OCI-LY1 (cell line): ENCODE measurements around the gene DHRS3.

Experiments used
- H2AFZ ChIP-seq: fragments of 200-600 bp; sonication (generic), shearing (Covaris generic); 2 replicates; pipeline ENCODE4 v1.6.0; 2014; ENCODE audit warnings: antibody characterized with exemption, mild to moderate bottlenecking, low read length
- H3F3A ChIP-seq: fragments of 200-600 bp; sonication (generic), shearing (Covaris generic); 2 replicates; pipeline ENCODE4 v1.6.0; 2014; ENCODE audit warnings: mild to moderate bottlenecking, antibody characterized with exemption, low read length, moderate library complexity; ENCODE audit not compliant: insufficient read depth
- H3K27ac ChIP-seq: fragments of 200-600 bp; sonication (generic); 2 replicates; pipeline ENCODE4 v1.5.1; 2014; ENCODE audit warnings: low read length, mixed run types, mild to moderate bottlenecking, low read depth; ENCODE audit not compliant: poor library complexity, severe bottlenecking
- H3K27me3 ChIP-seq: fragments of 200-600 bp; sonication (generic); 2 replicates; pipeline ENCODE4 v1.6.0; 2014; ENCODE audit warnings: antibody characterized with exemption, mild to moderate bottlenecking, low read length, moderate library complexity; ENCODE audit not compliant: insufficient read depth
- H3K36me3 ChIP-seq: fragments of 200-600 bp; sonication (generic); 2 replicates; pipeline ENCODE4 v1.6.1; 2014; ENCODE audit warnings: mild to moderate bottlenecking, antibody characterized with exemption, low read length, moderate library complexity, mixed read lengths; ENCODE audit not compliant: insufficient read depth
- H3K4me1 ChIP-seq: fragments of 200-600 bp; sonication (generic); 2 replicates; pipeline ENCODE4 v1.5.1; 2014; ENCODE audit warnings: mild to moderate bottlenecking, low read length, moderate library complexity; ENCODE audit not compliant: insufficient read depth, severe bottlenecking
- H3K4me2 ChIP-seq: fragments of 200-600 bp; sonication (generic), shearing (Covaris generic); 2 replicates; pipeline ENCODE4 v1.6.1; 2014; ENCODE audit warnings: low read length
- H3K4me3 ChIP-seq: fragments of 200-600 bp; sonication (generic); 2 replicates; pipeline ENCODE4 v1.5.1; 2014; ENCODE audit warnings: low read length, low read depth, mild to moderate bottlenecking, mixed read lengths; ENCODE audit not compliant: poor library complexity, severe bottlenecking
- H3K79me2 ChIP-seq: fragments of 200-600 bp; shearing (Covaris generic); 2 replicates; pipeline ENCODE4 v1.6.1; 2016; ENCODE audit warnings: mixed run types, low read length, mixed read lengths; ENCODE audit not compliant: insufficient read depth
- H3K9ac ChIP-seq: fragments of 200-600 bp; sonication (generic), shearing (Covaris generic); 2 replicates; pipeline ENCODE4 v1.6.1; 2014; ENCODE audit warnings: mild to moderate bottlenecking, low read length, mixed read lengths
- H3K9me2 ChIP-seq: fragments of 200-600 bp; sonication (generic), shearing (Covaris generic); 2 replicates; pipeline ENCODE4 v1.6.1; 2014; ENCODE audit warnings: low read depth, mild to moderate bottlenecking, low read length, mixed read lengths
- H3K9me3 ChIP-seq: fragments of 200-600 bp; shearing (Covaris generic); 2 replicates; pipeline ENCODE4 v1.6.1; 2014; ENCODE audit warnings: low read length, mixed read lengths
- H4K20me1 ChIP-seq: fragments of 200-600 bp; sonication (generic), shearing (Covaris generic); 2 replicates; pipeline ENCODE4 v1.6.0; 2016; ENCODE audit warnings: mild to moderate bottlenecking, low read length; ENCODE audit not compliant: insufficient read depth
- CTCF ChIP-seq: fragments of 200-600 bp; sonication (generic), shearing (Covaris generic); IDR thresholded peaks from 2 replicates; pipeline ENCODE4 v1.5.1; 2017; ENCODE audit warnings: mild to moderate bottlenecking, antibody characterized with exemption, low read length, moderate library complexity, mixed read lengths
- EZH2 ChIP-seq: fragments of 200-600 bp; sonication (generic), shearing (Covaris generic); IDR thresholded peaks from 2 replicates; pipeline ENCODE4 v1.8.0; 2017; ENCODE audit warnings: borderline replicate concordance, mixed run types, mild to moderate bottlenecking, antibody characterized with exemption, low read length, moderate library complexity, mixed read lengths

The DHRS3 gene

GRCh38 chr1:12610941-12611340 is 7.1 kb downstream of the DHRS3 start:
- Histone ChIP-seq H3K9ac (no peak overlapping the region), H3K79me2 (no peaks in the 10 kb centered on the region), H3K27ac (no peak overlapping the region), H4K20me1 (no peaks in the 10 kb centered on the region), H3K9me3 (no peaks in the 10 kb centered on the region), H2AFZ (no peak overlapping the region), H3K4me2 (no peak overlapping the region), H3K4me3 (no peak overlapping the region), H3K36me3 (no peaks in the 10 kb centered on the region), H3F3A (no peaks in the 10 kb centered on the region), H3K4me1 (no peaks in the 10 kb centered on the region), H3K9me2 (no peaks in the 10 kb centered on the region), H3K27me3 (no peaks in the 10 kb centered on the region)
- TF ChIP-seq CTCF: no peak
- no peak for TF ChIP-seq EZH2

- Histone ChIP-seq H3K4me1 (no peaks in the 10 kb centered on the region), H3K4me3 (no peak overlapping the region), H3K9me3 (no peaks in the 10 kb centered on the region), H3K27me3 (no peaks in the 10 kb centered on the region), H3K4me2 (no peak overlapping the region), H3K79me2 (no peaks in the 10 kb centered on the region), H3K9me2 (no peaks in the 10 kb centered on the region), H3K27ac (no peak overlapping the region), H3K36me3 (no peaks in the 10 kb centered on the region), H3K9ac (no peak overlapping the region), H2AFZ (no peak overlapping the region), H3F3A (no peaks in the 10 kb centered on the region), H4K20me1 (no peaks in the 10 kb centered on the region)
- TF ChIP-seq EZH2 (no peak), CTCF (no peak)
Observed at GRCh38 chr1:12610305-12610935, 7.6 kb downstream of the DHRS3 start.

GRCh38 chr1:12609469-12610003 is 8.5 kb downstream of the DHRS3 start:
- Histone ChIP-seq H3F3A (no peaks in the 10 kb centered on the region), H2AFZ (no peak overlapping the region), H3K79me2 (no peaks in the 10 kb centered on the region), H3K27ac (no peak overlapping the region), H3K36me3 (no peaks in the 10 kb centered on the region), H3K4me2 (no peak overlapping the region), H3K4me1 (no peaks in the 10 kb centered on the region), H3K27me3 (no peaks in the 10 kb centered on the region), H4K20me1 (no peaks in the 10 kb centered on the region), H3K4me3 (no peak overlapping the region), H3K9me2 (no peaks in the 10 kb centered on the region), H3K9me3 (no peaks in the 10 kb centered on the region), H3K9ac (no peak overlapping the region)
- TF ChIP-seq EZH2: no peak
- no peak for TF ChIP-seq CTCF
